ENCODE measurements around the gene EDAR.

DNA sequence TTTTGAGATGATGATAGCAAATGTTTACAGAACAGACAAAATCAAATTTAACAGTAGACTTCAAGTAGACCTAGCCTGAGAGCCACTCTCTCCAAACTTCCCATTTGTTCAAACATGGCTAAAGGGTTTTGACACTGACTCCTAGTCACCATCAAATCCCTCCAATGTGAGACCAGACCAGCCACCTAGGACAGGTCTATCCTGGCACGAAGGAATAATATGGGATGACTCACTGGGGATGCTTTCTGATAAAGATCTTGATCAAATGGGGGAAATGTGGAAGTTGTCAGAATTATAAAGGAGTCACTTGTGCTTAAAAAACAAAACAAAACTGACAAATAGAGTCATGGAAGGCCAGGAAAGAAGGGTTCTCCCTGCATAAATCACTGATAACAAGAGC is 95.7 kb downstream of the EDAR start:
- no peak for TF ChIP-seq REST (IDR thresholded peaks at IDR 0.05; ENCODE audit: insufficient replicate concordance, low read depth)
- TF ChIP-seq CTCF (IDR thresholded peaks at IDR 0.05; ENCODE audit: insufficient read depth, low read length), result no peak
